ENCODE measurements around the gene ZNF683. TPM values are rescaled to one million over a fixed set of nuclear protein-coding genes. Genes with fewer than 3 reads are reported as not detected.

Gene ZNF683
- total and polyA plus RNA-seq, 2 of the 4 experiments (the other 2 are of a cell fraction): not detected

GRCh38 chr1:26378088-26378878 is 5.7 kb upstream of the ZNF683 start:
- Histone ChIP-seq H3K79me1 (ENCODE audit: low read depth in 1 of 2, low read length in 2 of 2) (no peaks in the 10 kb centered on the region), H3K9ac (ENCODE audit: low read depth, low read length) (peak overlapping the region; percentile 38; the same call in 1 of the 2 replicates), H3K9me3 (ENCODE audit: control insufficient read depth, insufficient read depth, low read length) (no peaks in the 10 kb centered on the region), H3K4ac (ENCODE audit: low read depth, low read length) (peak overlapping the region; percentile 96), H3K56ac (ENCODE audit: extremely low read depth, insufficient read depth, low read length) (peak overlapping the region; percentile 46), H3K18ac (ENCODE audit: low read depth, low read length) (peak overlapping the region; percentile 96), H4K20me1 (ENCODE audit: insufficient read depth, low read length) (no peaks in the 10 kb centered on the region), H3K14ac (replicated peaks; ENCODE audit: low read depth, low read length) (peak overlapping the region; percentile 77), H3K27me3 (ENCODE audit: control insufficient read depth, insufficient read depth, low read length) (no peaks in the 10 kb centered on the region), H4K91ac (ENCODE audit: insufficient read depth, low read depth, low read length) (peak overlapping the region; percentile 94), H2AFZ (replicated peaks; ENCODE audit: low read length, poor library complexity) (peak overlapping the region; percentile 92), H2BK5ac (ENCODE audit: low read depth, low read length, poor library complexity, severe bottlenecking) (peak overlapping the region; percentile 94), H3K4me3 (ENCODE audit: insufficient read depth, low read depth, low read length) (no peak overlapping the region), H4K8ac (ENCODE audit: low read depth in 2 of 2, low read length in 2 of 2) (peak overlapping the region; percentile 35 to 78; a peak in 3 of 4 replicates), H2BK15ac (ENCODE audit: low read depth, low read length) (peak overlapping the region; percentile 90; the same call in 2 of the 3 replicates), H3K36me3 (ENCODE audit: control insufficient read depth, insufficient read depth, low read length) (no peaks in the 10 kb centered on the region), H4K5ac (ENCODE audit: low read depth, low read length) (peak overlapping the region; percentile 87), H2AK9ac (replicated peaks; ENCODE audit: low read depth, low read length, poor library complexity) (peak overlapping the region; percentile 48), H3K4me1 (ENCODE audit: control insufficient read depth, insufficient read depth, low read length) (peaks cover 10% of the 10 kb centered on the region), H2BK120ac (ENCODE audit: low read depth, low read length) (peak overlapping the region; percentile 97), H3K4me2 (ENCODE audit: low read depth, low read length) (peak overlapping the region; percentile 58), H3K23ac (ENCODE audit: low read depth, low read length) (peak overlapping the region; percentile 70), H2BK20ac (ENCODE audit: low read depth, low read length) (peak overlapping the region; percentile 88), H3K9me1 (ENCODE audit: insufficient read depth, low read length) (peaks cover 7% of the 10 kb centered on the region), H2AK5ac (ENCODE audit: low read depth, low read length) (peak overlapping the region; percentile 83), H3K27ac (ENCODE audit: insufficient read depth, low read length) (peak overlapping the region; percentile 95)
- WGBS, 2 experiments (ENCODE audit: extremely low coverage in 2 of 2, insufficient read length in 1 of 2): no CpG with 5 or more reads among the region's 5 CpGs
- in situ Hi-C loops (cut with MboI; ENCODE audit: low sequenced_read_pairs) (no loop called here), intact Hi-C loops (cut with micrococcal nuclease) (no loop called here), dilution Hi-C loops (cut with HindIII; ENCODE audit: low sequenced_read_pairs, unreplicated experiment) (no loop called here)
- TF ChIP-seq RFX5 (IDR thresholded peaks at IDR 0.05; ENCODE audit: low read depth, low read length): 0 out of 2 replicates have a peak, but pooled peaks have one; percentile 31
- TF ChIP-seq MAZ (IDR thresholded peaks at IDR 0.05; ENCODE audit: borderline replicate concordance, low read depth, low read length): peak; percentile 90
- TF ChIP-seq FOS (IDR thresholded peaks at IDR 0.05; ENCODE audit: low read depth, low read length): peak; percentile 88
- TF ChIP-seq RCOR1 (IDR thresholded peaks at IDR 0.05; ENCODE audit: insufficient replicate concordance, low read length): no peak
- TF ChIP-seq CEBPB (IDR thresholded peaks at IDR 0.05; ENCODE audit: low read depth, low read length): peak; percentile 97
- peak; percentile 98 for DNase-seq
- CTCF ChIA-PET: interaction anchor here (0.7 to 1.8 kb wide), 7 partner anchors 11 to 275 kb away, joined by 3 to 9 read pairs (median 4); no protein-coding TSS in a partner anchor
- BruUV-seq (replicated peaks): no TSS peak
- POLR2A ChIA-PET (ENCODE audit: unreplicated experiment): interaction anchor here (0.5 kb wide), 1 partner anchor 164 kb away, joined by 3 read pairs; no protein-coding TSS in a partner anchor
- ATAC-seq (ENCODE audit: low read depth): peak; percentile 96
